Measurements from ENCODE around the gene CCRL2.
A peak's percentile ranks its signal among the peaks of the same experiment; 100 is the strongest.
"Not testable (repeated sequence)": the region's sequence is repeated elsewhere in the genome, so short reads cannot be mapped to it uniquely, and the experiment has no call there.

GRCh38 chr3:46427404-46427803 is 20.3 kb downstream of the CCRL2 start:
- TF ChIP-seq CTCF (IDR thresholded peaks at IDR 0.05), result peak in 7 of 12 donors; percentile 2 to 43 (median 37)
- TF ChIP-seq POLR2A (IDR thresholded peaks at IDR 0.05), result not testable (repeated sequence)

Data from heart left ventricle (tissue), 13 donors.